ENCODE measurements around the gene HOXA7.

DNA sequence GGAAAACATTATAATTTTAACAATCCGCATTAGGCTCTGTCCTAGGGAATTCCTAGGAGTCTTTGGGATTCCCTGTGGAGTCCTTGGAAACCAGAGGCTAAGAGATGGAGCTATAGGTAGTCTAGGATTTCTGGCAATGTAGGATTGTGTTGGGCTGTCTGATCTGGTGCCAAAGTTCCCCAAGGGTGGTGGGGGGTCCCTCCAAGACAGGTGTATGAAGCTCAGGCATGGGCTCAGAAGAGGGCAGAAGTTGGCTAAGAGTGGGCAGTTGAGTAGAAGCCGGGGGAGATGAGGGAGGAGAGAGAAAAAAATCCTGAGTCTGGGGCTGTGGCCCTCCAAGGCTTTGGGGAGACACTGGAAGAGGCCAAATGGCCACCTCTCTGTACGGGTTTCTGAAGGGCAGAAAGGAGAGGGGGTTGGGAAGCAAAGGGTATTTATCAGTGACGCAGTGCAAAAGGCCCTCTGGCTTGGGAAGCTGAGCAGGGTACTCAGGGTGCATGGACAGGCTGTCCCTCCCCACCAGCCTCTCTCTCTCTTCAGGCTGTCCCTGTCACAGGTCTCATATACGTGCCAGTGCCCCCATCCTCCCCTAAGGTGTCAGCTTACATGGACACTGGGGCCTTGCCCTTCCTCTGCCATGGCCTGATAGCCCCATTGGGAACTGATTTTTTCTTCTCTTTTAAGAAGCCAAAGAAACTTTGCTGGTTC lies 9.8 kb downstream of the HOXA7 start:
- TF ChIP-seq EZH2phosphoT487 (IDR thresholded peaks at IDR 0.05; ENCODE audit: low read length), result no peak
- TF ChIP-seq, protein P1, sequence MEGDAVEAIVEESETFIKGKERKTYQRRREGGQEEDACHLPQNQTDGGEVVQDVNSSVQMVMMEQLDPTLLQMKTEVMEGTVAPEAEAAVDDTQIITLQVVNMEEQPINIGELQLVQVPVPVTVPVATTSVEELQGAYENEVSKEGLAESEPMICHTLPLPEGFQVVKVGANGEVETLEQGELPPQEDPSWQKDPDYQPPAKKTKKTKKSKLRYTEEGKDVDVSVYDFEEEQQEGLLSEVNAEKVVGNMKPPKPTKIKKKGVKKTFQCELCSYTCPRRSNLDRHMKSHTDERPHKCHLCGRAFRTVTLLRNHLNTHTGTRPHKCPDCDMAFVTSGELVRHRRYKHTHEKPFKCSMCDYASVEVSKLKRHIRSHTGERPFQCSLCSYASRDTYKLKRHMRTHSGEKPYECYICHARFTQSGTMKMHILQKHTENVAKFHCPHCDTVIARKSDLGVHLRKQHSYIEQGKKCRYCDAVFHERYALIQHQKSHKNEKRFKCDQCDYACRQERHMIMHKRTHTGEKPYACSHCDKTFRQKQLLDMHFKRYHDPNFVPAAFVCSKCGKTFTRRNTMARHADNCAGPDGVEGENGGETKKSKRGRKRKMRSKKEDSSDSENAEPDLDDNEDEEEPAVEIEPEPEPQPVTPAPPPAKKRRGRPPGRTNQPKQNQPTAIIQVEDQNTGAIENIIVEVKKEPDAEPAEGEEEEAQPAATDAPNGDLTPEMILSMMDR (IDR thresholded peaks at IDR 0.05; ENCODE audit: low read length), result no peak
- no peak for TF ChIP-seq EZH2 (optimal IDR thresholded peaks at IDR 0.05; ENCODE audit: low read depth, low read length)
